ENCODE results near the gene TMEM184A. TPM values are rescaled to one million over a fixed set of nuclear protein-coding genes. Genes with fewer than 3 reads are reported as not detected.
A peak's percentile ranks its signal among the peaks of the same experiment; 100 is the strongest.

The TMEM184A gene
- total and polyA plus RNA-seq, 2 of the 13 experiments (the other 11 are each of a cell fraction or from before 2014, with no cell fraction given) = 9.5 to 20.4 TPM

DNA sequence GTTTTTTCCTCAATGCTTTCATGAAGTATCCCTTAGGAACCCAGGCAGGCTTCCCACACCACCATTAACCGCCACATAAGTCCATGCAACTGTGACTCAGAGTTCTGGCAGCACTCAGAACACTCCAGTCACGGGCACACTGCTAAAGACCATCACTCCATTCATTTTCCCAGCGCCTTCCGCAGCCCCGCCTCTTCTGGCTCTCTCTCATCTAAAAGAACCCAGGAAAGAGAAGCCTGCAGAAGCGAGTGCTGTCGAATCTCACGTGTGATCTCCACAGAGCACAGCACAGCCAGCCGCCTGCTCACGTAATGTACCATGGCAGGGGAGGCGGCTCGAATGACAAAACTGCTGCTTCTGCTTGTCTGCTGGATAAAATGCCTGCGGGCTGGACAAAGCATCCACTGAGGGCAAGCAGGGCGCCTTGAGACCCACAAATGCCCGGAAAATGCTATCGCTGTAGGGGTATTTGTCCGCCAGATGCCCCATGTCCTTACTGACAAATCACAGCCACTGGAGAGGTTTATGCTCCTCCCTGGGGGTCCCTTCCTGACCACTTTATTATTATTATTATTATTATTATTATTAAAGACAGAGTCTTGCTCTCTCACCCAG is 12.0 kb upstream of the TMEM184A start:
- ATAC-seq (no peak), DNase-seq (ENCODE audit: low spot score) (no peak), FAIRE-seq (no peak)
- H3K4me3 ChIP-seq (replicated peaks in 1 of 3; ENCODE audit: insufficient read depth in 1 of 3, low read depth in 2 of 3, low read length in 3 of 3) = no peak overlapping the region
- no peaks in the 10 kb centered on the region; a peak in 1 of 5 replicates for H3K27me3 ChIP-seq (ENCODE audit: control insufficient read depth in 1 of 2, insufficient read depth in 2 of 2, low read length in 2 of 2)
- H3K36me3 ChIP-seq (replicated peaks in 1 of 2; ENCODE audit: control insufficient read depth in 1 of 2, insufficient read depth in 2 of 2, low read length in 2 of 2) = peaks cover 2 to 14% of the 10 kb centered on the region in 2 experiments; a peak in 2 of 5 replicates
- H3K27ac ChIP-seq (ENCODE audit: extremely low read length, insufficient read depth, low read length) = no peak overlapping the region
- intact Hi-C loops (cut with micrococcal nuclease; ENCODE audit: unreplicated experiment) = no loop called here
- ChIA-PET CTCF (ENCODE audit: low intra/inter-chr PET ratio, low total read pairs) (no interaction called here), POLR2A (no interaction called here)
- H3K9me3 ChIP-seq (ENCODE audit: low read length) = no peaks in the 10 kb centered on the region
- H3K4me2 ChIP-seq (ENCODE audit: low read depth, low read length) = peak overlapping the region; percentile 91; the same call in 1 of the 2 replicates
- in situ Hi-C loops (cut with HindIII; ENCODE audit: extremely low pct_ligation_motif_present, low pct_unique_long_range_greater_than_20kb) = no loop called here
- WGBS (ENCODE audit: low lambda C conversion rate) = 98% methylated on average over 17 of the region's 17 CpGs
- BruUV-seq (replicated peaks) = no TSS peak
- no peaks in the 10 kb centered on the region for H4K20me1 ChIP-seq (ENCODE audit: insufficient read depth, low read length)
- H2AFZ ChIP-seq (ENCODE audit: low read length) = no peak overlapping the region
- H3K9ac ChIP-seq (ENCODE audit: insufficient read depth, low read depth, low read length) = no peak overlapping the region
- TF ChIP-seq RFXANK (CRISPR knock-in tag; IDR thresholded peaks at IDR 0.05) = no peak
- no peak for TF ChIP-seq PHF8 (CRISPR knock-in tag; IDR thresholded peaks at IDR 0.05)
- no peak for TF ChIP-seq MTA3 (CRISPR knock-in tag; IDR thresholded peaks at IDR 0.05)
- TF ChIP-seq, protein P1, sequence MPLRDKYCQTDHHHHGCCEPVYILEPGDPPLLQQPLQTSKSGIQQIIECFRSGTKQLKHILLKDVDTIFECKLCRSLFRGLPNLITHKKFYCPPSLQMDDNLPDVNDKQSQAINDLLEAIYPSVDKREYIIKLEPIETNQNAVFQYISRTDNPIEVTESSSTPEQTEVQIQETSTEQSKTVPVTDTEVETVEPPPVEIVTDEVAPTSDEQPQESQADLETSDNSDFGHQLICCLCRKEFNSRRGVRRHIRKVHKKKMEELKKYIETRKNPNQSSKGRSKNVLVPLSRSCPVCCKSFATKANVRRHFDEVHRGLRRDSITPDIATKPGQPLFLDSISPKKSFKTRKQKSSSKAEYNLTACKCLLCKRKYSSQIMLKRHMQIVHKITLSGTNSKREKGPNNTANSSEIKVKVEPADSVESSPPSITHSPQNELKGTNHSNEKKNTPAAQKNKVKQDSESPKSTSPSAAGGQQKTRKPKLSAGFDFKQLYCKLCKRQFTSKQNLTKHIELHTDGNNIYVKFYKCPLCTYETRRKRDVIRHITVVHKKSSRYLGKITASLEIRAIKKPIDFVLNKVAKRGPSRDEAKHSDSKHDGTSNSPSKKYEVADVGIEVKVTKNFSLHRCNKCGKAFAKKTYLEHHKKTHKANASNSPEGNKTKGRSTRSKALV (CRISPR knock-in tag; IDR thresholded peaks at IDR 0.05) = no peak
- no peak for TF ChIP-seq FOXK1 (CRISPR knock-in tag; IDR thresholded peaks at IDR 0.05; ENCODE audit: borderline replicate concordance, low read depth)
- TF ChIP-seq ZBTB8A (CRISPR knock-in tag; IDR thresholded peaks at IDR 0.05; ENCODE audit: borderline replicate concordance, low read depth) = no peak
- no peak for TF ChIP-seq GFI1 (CRISPR knock-in tag; IDR thresholded peaks at IDR 0.05; ENCODE audit: borderline replicate concordance)
- TF ChIP-seq ZNF512 (CRISPR knock-in tag; IDR thresholded peaks at IDR 0.05) = no peak
- no peak for TF ChIP-seq ZNF296 (CRISPR knock-in tag; conservative IDR thresholded peaks at IDR 0.05)
- TF ChIP-seq ZNF546 (CRISPR knock-in tag; conservative IDR thresholded peaks at IDR 0.05) = no peak
- TF ChIP-seq, protein P2, sequence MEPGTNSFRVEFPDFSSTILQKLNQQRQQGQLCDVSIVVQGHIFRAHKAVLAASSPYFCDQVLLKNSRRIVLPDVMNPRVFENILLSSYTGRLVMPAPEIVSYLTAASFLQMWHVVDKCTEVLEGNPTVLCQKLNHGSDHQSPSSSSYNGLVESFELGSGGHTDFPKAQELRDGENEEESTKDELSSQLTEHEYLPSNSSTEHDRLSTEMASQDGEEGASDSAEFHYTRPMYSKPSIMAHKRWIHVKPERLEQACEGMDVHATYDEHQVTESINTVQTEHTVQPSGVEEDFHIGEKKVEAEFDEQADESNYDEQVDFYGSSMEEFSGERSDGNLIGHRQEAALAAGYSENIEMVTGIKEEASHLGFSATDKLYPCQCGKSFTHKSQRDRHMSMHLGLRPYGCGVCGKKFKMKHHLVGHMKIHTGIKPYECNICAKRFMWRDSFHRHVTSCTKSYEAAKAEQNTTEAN (CRISPR knock-in tag; conservative IDR thresholded peaks at IDR 0.05) = no peak
- TF ChIP-seq ZSCAN22 (CRISPR knock-in tag; IDR thresholded peaks at IDR 0.05) = no peak
- no peak for TF ChIP-seq ZNF207 (IDR thresholded peaks at IDR 0.05; ENCODE audit: borderline replicate concordance)
- TF ChIP-seq, protein P3, sequence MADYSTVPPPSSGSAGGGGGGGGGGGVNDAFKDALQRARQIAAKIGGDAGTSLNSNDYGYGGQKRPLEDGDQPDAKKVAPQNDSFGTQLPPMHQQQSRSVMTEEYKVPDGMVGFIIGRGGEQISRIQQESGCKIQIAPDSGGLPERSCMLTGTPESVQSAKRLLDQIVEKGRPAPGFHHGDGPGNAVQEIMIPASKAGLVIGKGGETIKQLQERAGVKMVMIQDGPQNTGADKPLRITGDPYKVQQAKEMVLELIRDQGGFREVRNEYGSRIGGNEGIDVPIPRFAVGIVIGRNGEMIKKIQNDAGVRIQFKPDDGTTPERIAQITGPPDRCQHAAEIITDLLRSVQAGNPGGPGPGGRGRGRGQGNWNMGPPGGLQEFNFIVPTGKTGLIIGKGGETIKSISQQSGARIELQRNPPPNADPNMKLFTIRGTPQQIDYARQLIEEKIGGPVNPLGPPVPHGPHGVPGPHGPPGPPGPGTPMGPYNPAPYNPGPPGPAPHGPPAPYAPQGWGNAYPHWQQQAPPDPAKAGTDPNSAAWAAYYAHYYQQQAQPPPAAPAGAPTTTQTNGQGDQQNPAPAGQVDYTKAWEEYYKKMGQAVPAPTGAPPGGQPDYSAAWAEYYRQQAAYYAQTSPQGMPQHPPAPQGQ (CRISPR knock-in tag; IDR thresholded peaks at IDR 0.05; ENCODE audit: borderline replicate concordance) = no peak
- TF ChIP-seq, protein P4, sequence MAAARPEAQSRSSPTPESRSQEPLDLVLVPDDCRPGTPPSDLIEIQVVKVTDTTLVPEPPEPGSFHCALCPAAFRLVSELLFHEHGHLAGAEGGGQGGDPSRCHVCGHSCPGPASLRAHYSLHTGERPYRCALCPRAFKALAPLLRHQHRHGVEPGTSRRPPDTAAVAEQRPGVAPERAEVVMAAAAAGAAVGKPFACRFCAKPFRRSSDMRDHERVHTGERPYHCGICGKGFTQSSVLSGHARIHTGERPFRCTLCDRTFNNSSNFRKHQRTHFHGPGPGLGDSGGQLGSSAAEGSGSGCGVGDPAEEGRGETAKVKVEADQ (CRISPR knock-in tag; IDR thresholded peaks at IDR 0.05; ENCODE audit: borderline replicate concordance) = no peak
- peaks cover 7% of the 10 kb centered on the region for H3K79me2 ChIP-seq (ENCODE audit: insufficient read depth, low read length)
- H3K4me1 ChIP-seq (ENCODE audit: insufficient read depth, low read length) = peaks cover 37% of the 10 kb centered on the region

Measured in HepG2 (cell line).